HG03558 (cell line): ENCODE data around the gene RAB3B.
"Not testable (repeated sequence)": the region's sequence is repeated elsewhere in the genome, so short reads cannot be mapped to it uniquely, and the experiment has no call there.

Source experiments
- ATAC-seq: cut with Tn5 transposase; IDR thresholded peaks from one replicate; pipeline ENCODE4 v1.9.1; 2021; ENCODE audit warnings: moderate number of reproducible peaks; ENCODE audit not compliant: unreplicated experiment; ENCODE audit errors: extremely low read depth

RAB3B gene

GRCh38 chr1:51924455-51924854 lies 66.0 kb downstream of the RAB3B start:
- ATAC-seq: no peak

- ATAC-seq: no peak
Observed at GRCh38 chr1:51922040-51922439, 68.5 kb downstream of the RAB3B start.

DNA sequence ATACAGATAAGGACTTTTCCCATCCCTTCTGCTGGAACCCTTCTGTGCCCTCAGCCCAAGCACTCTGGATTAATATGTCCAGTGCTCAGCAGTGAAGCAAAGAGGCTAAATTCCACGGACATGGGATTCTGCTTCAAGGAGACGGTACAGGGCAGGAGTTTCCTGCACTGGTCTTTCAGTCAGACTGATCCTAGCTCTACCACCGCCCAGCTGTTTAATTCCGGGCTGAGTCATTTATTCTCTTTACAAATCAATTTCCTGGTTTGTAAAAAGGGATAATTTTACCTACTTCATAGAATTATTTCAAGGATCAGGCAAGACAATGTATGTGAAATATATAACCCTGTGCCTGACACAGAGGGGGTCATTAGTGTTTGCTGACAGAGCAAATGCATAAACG lies 70.4 kb downstream of the RAB3B start:
- ATAC-seq: no peak

DNA sequence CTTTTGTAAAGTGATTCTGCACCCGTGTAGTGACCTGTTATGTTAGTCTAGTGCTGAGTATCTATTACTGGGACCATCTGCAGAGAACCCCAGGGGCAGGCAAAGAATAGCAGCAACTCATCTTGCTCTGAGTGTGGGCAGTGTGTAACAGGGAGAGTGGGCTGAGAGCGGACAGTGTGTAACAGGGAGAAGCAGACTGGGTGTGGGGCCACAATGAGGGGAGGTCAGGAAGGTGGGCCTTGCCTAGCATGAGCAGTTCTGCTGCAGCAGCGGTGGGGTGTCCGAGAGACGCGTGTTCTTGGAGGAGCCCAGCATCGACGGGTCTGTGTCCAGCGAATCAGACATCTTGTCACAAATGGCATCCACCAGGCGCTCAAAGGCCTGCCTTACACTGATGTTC lies 70.8 kb downstream of the RAB3B start:
- no peak for ATAC-seq

DNA sequence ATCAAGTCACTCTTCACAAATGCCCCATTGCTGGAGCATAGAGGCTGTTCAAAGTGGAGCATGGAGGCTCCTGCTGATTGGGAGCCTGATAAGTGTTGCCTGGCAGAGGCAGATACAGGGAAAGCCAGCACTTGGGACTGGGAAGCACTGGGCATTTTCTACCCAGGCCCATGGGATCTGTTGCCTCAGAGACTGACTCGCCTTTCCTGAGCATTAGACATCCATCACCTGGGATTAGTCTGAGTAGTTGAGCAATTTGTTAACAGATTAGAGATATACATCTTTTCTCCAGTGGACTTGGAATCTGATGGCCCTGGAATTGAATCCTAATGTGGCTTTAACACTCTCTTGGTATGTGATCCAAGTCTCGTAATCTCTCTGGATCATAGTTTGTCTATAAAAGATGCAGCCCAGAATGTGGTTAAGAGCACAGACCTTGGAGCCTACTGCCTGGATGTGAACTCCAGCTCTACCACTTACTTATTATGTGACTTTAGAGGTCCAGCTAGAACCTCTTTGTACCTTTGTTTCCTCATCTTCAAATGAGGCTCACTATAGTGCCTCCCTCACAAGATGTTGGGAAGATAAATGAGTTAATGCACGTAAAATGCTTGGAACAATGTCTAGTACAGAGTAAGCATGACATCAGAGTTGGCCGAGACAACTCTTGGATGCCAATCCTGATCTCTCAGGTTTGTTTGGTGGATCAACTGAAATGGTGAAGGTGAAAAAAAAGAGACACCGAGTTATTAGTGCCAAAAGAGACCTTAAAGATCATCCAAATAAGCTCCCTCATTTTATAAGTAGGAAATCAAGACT lies 73.7 kb downstream of the RAB3B start:
- no peak for ATAC-seq

GRCh38 chr1:51915951-51916350 lies 74.5 kb downstream of the RAB3B start:
- no peak for ATAC-seq

DNA sequence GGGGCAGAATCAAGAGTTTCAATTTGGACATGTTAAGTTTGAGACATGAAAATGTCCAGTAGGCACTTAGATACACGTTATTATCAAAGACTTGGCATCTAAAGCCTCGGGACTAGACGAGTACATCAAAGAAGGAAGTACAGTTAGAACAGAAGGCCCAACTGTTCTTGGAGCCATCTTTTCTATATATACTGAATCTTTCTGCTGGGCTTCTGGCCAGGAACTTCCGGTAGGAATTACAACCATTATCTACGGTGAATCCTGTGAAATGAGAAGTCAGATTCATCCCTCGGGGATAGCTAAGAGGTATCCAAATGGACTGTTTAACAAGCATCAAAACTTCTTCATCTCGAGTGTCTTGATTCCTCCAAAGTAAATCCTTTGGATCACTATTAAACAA lies 77.6 kb downstream of the RAB3B start:
- no peak for ATAC-seq

- no peak for ATAC-seq
Observed at GRCh38 chr1:51910221-51911000, 80.1 kb downstream of the RAB3B start.

DNA sequence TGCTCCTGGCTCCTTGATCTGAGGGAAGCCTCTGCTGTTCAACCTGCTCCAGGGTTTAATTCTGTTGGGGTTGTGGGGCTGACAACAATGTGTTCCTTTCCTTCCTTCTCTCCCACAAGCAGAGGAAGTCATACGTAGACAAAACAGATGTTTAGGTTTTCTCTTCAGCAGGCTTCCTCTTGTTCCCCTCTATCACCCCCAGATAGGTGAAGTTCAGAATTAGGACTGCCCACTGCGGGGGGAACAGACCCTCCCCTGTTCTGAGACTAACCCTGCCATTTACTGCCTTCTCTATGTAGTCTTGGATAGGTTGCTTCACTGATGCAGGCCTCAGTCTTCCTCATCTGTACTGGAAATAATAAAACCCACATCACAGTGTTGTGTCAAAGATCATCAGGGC lies 82.0 kb downstream of the RAB3B start:
- ATAC-seq: no peak

DNA sequence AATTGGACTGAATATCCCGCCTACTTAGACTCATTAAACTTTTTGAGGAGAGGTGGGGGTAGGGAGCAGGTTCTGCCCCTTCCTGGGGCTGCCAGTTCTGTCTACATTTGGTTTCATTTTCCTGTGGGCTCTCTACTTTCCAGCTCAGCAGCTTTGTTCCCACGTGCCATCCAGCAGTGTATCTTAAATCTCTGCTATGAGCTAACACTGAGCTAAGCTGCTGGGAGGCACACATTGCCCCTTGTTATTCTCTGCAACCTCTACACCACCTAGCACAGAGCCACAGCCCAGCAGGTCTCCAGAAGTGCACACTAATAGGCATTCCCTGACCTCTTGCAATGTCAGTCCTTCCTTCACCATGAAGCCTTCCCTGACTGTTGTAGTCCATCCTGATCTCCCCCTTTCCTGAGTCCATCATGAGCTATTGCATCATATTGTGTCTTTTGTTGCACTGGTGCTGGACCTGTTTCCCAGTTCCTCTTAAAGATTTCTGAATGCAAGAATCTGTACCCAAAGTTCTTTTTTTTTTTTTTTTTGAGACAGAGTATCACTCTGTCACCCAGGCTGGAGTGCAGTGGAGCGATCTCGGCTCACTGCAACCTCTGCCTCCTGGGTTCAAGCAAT lies 83.3 kb downstream of the RAB3B start:
- no peak for ATAC-seq

DNA sequence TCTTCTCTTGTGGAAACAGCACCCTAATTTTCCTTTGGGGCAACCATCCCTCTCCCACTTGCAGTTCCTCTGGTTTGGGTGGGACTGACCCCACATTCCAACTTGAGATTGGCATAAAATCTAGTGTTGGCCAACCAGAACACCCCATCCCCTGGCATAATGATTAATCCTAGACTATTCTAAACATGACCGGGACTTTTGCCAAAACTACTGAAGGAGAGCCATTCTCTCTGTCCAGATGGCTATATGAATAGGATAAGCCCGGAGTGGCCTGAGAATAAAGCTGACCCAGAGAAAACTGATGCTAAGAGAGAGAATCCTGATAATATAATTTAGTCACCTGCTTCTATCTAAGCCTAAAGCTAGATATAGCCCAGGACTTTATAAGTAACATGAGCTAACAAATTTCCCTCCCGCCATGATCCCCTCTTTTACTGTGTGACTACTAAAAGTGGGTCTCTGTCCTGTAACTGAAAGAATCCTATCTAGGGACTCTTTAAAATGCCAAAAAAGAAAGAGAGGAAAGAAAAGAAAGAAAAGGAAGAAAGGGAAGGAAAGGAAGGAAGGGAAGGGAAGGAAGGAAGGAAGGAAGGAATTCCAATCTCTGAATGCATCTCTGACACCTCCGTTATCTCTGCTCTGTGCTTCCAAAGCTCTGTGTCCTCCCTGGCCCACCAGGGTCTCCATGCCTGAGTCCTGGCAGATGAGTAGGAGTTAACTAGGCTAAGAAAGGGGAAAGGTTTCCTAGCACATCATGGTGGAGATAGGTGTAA lies 84.0 kb downstream of the RAB3B start:
- no peak for ATAC-seq

DNA sequence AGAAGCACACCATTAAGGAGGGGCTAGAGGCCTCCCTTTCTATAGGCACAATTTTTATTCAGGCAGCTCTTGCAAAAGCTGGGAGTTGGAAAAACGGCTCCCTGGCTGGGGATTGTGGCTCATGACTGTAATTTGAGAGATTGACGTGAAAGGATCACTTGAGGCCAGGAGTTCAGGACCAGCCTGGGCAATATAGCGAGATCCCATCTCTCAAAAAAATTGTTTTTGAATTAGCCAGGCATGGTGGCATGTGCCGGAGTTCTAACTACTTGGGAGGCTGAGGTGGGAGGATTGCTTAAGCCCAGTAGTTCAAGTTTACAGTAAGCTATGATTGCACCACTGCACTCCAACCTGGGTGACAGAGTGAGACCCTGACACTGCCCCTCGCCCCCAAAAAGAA lies 88.0 kb downstream of the RAB3B start:
- no peak for ATAC-seq

DNA sequence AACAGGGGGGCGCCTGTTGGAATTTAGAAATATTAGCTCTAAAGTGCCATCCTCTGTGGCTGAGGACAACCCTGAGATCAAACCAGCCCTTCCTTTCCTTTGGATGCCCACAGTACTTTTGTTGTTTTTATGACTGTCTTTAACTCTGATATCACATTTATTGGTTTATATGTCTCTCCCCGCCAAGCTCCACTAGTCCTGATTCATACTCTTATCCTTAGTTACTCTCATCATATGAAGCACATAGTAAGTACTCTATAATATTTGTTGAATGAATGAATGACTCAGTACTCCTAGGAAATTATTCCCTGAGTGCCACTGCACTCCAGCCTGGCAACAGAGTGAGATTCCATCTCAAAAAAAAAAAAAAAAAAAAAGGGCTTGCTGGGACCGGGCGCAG lies 89.3 kb downstream of the RAB3B start:
- no peak for ATAC-seq

DNA sequence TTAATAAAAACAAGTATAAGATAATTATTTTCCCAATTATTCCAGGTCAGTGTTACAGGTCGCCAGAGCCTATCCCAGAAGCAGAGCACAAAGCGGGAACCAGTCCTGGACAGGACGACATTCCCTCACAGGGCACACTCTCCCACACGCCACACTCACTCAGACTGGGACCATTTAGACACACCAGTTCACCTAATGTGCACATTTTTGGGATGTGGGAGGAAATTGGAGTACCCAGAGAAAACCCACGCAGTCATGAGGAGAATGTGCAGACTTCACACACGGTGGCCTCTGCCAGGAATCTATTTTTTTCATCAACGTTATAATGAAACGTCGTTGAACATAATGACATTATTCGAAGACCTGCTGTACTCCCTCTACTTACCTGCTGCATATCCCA lies 91.5 kb downstream of the RAB3B start:
- no peak for ATAC-seq

DNA sequence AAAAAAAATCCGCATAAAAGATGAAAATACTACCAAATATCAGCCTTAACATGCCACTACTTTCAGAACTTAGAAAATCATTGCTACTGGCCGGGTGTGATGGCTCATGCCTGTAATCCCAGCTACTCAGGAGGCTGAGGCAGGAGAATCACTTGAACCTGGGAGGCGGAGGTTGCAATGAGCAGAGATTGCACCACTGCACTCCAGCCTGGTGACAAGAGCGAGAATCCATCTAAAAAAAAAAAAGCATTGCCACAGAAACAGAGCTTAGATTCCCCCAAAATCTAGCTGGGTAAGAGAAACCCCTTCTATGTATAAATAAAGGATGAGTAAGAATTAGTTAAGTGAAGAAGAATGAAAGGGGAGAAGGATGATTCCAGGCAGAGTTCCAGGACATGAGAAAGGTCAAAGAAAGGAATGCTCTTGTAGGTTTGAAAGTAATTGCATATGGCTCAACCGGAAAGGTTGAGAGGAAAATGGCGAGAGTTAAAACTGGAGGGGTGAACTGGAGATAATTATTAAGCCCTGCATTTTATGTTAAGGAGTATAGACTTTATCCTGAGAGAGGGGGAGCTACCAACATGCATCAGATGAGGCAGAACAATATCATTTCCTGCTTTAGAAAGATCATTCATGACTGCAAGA lies 92.3 kb downstream of the RAB3B start:
- ATAC-seq: no peak

- no peak for ATAC-seq
Observed at GRCh38 chr1:51897699-51898031, 92.8 kb downstream of the RAB3B start.

DNA sequence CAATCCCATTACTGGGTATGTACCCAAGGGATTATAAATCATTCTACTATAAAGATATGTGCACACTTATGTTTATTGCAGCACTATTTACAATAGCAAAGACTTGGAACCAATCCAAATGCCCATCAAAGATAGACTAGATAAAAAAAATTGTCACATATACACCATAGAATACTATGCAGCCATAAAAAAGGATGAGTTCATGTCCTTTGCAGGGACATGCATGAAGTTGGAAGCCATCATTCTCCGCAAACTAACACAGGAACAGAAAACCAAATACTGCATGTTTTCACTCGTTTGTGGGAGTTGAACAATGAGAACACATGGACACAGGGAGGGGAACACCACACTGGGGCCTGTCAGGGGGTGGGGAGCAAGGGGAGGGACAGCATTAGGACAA lies 95.8 kb downstream of the RAB3B start:
- not testable (repeated sequence) for ATAC-seq

- ATAC-seq: peak; percentile 89
Observed at GRCh38 chr1:51878616-51879336, 111.7 kb downstream of the RAB3B start, which contains the start of gene NRDC. NRDC (minus strand) TSS chr1:51878727; CDS start chr1:51878615, 112 bp downstream.

DNA sequence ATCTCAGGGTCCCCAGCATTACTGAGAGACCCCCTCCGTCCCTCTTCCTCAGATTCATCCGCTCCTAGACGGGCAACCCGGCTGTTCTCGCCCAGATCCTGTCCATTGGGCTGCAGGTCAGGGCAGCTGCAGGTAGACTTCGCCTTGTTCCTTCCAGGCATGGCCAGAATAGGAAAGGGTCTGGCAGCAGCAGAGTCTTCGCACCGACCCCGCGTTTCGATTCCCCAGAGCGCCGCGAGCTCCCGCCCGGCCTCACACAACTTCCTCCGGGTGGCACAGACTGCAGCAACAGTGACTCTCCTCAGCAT lies 112.2 kb downstream of the RAB3B start:
- peak; percentile 3 for ATAC-seq
